ENCODE results near the gene GALNS. TPM values are rescaled to one million over a fixed set of nuclear protein-coding genes. Genes with fewer than 3 reads are reported as not detected.

Gene GALNS
- total RNA-seq, 3 donors from 2014 or later: 16.2 to 29.5 (median 17.9) TPM

- Histone ChIP-seq H3K27ac (no peak overlapping the region), H3K36me3 (no peaks in the 10 kb centered on the region), H3K9me3 (no peaks in the 10 kb centered on the region), H3K4me3 (no peak overlapping the region), H3K4me1 (no peaks in the 10 kb centered on the region), H3K27me3 (peaks cover 0 to 11% of the 10 kb centered on the region in 2 donors)
- no peak for DNase-seq (ENCODE audit: low spot score in 2 of 2)
- intact Hi-C loops (cut with DNase I; ENCODE audit: low total_unique reads): no loop called here
- TF ChIP-seq POLR2A (IDR thresholded peaks at IDR 0.05) (no peak), CTCF (IDR thresholded peaks at IDR 0.05) (no peak), POLR2AphosphoS5 (IDR thresholded peaks at IDR 0.05) (no peak)
These were observed 12.4 kb upstream of the GALNS start for GRCh38 chr16:88868974-88869672.

GRCh38 chr16:88867581-88868246 lies 11.0 kb upstream of the GALNS start:
- Histone ChIP-seq H3K27ac (no peak overlapping the region), H3K36me3 (no peaks in the 10 kb centered on the region), H3K4me1 (no peaks in the 10 kb centered on the region), H3K4me3 (no peak overlapping the region), H3K27me3 (peaks cover 0 to 11% of the 10 kb centered on the region in 2 donors), H3K9me3 (no peaks in the 10 kb centered on the region)
- no peak for TF ChIP-seq CTCF (IDR thresholded peaks at IDR 0.05)
- TF ChIP-seq POLR2A (IDR thresholded peaks at IDR 0.05): no peak
- TF ChIP-seq POLR2AphosphoS5 (IDR thresholded peaks at IDR 0.05): no peak
- DNase-seq (ENCODE audit: low spot score in 2 of 2): no peak
- intact Hi-C loops (cut with DNase I; ENCODE audit: low total_unique reads): no loop called here

- Histone ChIP-seq H3K4me3 (no peak within 1 kb of the TSS), H3K27ac (no peak within 1 kb of the TSS), H3K27me3 (peaks cover 0 to 5% of the 10 kb centered on the region in 2 donors), H3K4me1 (no peaks in the 10 kb centered on the region), H3K9me3 (no peaks in the 10 kb centered on the region), H3K36me3 (no peaks in the 10 kb centered on the region)
- DNase-seq (ENCODE audit: low spot score in 2 of 2): no peak
- intact Hi-C loops (cut with DNase I; ENCODE audit: low total_unique reads): no loop called here
- no peak for TF ChIP-seq POLR2AphosphoS5 (IDR thresholded peaks at IDR 0.05)
- TF ChIP-seq POLR2A (IDR thresholded peaks at IDR 0.05): no peak
- no peak for TF ChIP-seq CTCF (IDR thresholded peaks at IDR 0.05)
These were observed 9.6 kb upstream of the GALNS start, which contains the start of gene PABPN1L for GRCh38 chr16:88866151-88866920. TSS of gene PABPN1L (minus strand) at chr16:88866660. CDS start at chr16:88866606, 54 bp downstream.

- intact Hi-C loops (cut with DNase I; ENCODE audit: low total_unique reads): no loop called here
- DNase-seq (ENCODE audit: low spot score in 2 of 2): no peak
- H3K9me3 ChIP-seq: no peaks in the 10 kb centered on the region
These were observed 9.0 kb upstream of the GALNS start for GRCh38 chr16:88865742-88866141.

More at GRCh38 chr16:88865742-88866141, 9.0 kb upstream of the GALNS start:
- Histone ChIP-seq H3K27ac (no peak overlapping the region), H3K4me3 (no peak overlapping the region), H3K27me3 (peaks cover 0 to 5% of the 10 kb centered on the region in 2 donors), H3K4me1 (no peaks in the 10 kb centered on the region), H3K36me3 (no peaks in the 10 kb centered on the region)
- no peak for TF ChIP-seq POLR2A (IDR thresholded peaks at IDR 0.05)
- TF ChIP-seq CTCF (IDR thresholded peaks at IDR 0.05): no peak
- TF ChIP-seq POLR2AphosphoS5 (IDR thresholded peaks at IDR 0.05): no peak
